ENCODE data around the gene PAMR1. TPM values are rescaled to one million over a fixed set of nuclear protein-coding genes. Genes with fewer than 3 reads are reported as not detected.

PAMR1 gene
- total and polyA plus RNA-seq, 2 of the 8 experiments (the other 6 are each of a cell fraction or from before 2014, with no cell fraction given), result 3.0 to 6.9 TPM

DNA sequence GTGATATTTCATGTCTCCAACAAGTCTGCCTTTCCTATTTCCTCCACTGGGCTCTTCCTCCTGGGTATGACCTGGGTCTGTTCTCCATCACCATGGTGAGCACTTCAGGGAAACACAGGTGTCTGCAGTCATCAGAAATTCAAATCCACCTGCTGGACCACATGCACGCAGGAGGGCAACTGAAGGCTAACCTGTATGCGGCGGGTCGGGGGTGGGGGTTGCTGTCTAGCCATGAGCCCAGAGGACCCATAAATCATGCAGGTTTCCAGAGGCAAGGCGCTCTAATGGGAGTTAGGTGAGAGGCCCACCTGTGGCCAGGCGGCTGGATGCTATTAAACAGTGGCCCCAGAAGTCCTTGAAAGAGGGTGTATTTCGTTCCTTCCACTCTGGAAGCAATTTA lies 11.1 kb upstream of the PAMR1 start (continued):
- TF ChIP-seq, protein P1, sequence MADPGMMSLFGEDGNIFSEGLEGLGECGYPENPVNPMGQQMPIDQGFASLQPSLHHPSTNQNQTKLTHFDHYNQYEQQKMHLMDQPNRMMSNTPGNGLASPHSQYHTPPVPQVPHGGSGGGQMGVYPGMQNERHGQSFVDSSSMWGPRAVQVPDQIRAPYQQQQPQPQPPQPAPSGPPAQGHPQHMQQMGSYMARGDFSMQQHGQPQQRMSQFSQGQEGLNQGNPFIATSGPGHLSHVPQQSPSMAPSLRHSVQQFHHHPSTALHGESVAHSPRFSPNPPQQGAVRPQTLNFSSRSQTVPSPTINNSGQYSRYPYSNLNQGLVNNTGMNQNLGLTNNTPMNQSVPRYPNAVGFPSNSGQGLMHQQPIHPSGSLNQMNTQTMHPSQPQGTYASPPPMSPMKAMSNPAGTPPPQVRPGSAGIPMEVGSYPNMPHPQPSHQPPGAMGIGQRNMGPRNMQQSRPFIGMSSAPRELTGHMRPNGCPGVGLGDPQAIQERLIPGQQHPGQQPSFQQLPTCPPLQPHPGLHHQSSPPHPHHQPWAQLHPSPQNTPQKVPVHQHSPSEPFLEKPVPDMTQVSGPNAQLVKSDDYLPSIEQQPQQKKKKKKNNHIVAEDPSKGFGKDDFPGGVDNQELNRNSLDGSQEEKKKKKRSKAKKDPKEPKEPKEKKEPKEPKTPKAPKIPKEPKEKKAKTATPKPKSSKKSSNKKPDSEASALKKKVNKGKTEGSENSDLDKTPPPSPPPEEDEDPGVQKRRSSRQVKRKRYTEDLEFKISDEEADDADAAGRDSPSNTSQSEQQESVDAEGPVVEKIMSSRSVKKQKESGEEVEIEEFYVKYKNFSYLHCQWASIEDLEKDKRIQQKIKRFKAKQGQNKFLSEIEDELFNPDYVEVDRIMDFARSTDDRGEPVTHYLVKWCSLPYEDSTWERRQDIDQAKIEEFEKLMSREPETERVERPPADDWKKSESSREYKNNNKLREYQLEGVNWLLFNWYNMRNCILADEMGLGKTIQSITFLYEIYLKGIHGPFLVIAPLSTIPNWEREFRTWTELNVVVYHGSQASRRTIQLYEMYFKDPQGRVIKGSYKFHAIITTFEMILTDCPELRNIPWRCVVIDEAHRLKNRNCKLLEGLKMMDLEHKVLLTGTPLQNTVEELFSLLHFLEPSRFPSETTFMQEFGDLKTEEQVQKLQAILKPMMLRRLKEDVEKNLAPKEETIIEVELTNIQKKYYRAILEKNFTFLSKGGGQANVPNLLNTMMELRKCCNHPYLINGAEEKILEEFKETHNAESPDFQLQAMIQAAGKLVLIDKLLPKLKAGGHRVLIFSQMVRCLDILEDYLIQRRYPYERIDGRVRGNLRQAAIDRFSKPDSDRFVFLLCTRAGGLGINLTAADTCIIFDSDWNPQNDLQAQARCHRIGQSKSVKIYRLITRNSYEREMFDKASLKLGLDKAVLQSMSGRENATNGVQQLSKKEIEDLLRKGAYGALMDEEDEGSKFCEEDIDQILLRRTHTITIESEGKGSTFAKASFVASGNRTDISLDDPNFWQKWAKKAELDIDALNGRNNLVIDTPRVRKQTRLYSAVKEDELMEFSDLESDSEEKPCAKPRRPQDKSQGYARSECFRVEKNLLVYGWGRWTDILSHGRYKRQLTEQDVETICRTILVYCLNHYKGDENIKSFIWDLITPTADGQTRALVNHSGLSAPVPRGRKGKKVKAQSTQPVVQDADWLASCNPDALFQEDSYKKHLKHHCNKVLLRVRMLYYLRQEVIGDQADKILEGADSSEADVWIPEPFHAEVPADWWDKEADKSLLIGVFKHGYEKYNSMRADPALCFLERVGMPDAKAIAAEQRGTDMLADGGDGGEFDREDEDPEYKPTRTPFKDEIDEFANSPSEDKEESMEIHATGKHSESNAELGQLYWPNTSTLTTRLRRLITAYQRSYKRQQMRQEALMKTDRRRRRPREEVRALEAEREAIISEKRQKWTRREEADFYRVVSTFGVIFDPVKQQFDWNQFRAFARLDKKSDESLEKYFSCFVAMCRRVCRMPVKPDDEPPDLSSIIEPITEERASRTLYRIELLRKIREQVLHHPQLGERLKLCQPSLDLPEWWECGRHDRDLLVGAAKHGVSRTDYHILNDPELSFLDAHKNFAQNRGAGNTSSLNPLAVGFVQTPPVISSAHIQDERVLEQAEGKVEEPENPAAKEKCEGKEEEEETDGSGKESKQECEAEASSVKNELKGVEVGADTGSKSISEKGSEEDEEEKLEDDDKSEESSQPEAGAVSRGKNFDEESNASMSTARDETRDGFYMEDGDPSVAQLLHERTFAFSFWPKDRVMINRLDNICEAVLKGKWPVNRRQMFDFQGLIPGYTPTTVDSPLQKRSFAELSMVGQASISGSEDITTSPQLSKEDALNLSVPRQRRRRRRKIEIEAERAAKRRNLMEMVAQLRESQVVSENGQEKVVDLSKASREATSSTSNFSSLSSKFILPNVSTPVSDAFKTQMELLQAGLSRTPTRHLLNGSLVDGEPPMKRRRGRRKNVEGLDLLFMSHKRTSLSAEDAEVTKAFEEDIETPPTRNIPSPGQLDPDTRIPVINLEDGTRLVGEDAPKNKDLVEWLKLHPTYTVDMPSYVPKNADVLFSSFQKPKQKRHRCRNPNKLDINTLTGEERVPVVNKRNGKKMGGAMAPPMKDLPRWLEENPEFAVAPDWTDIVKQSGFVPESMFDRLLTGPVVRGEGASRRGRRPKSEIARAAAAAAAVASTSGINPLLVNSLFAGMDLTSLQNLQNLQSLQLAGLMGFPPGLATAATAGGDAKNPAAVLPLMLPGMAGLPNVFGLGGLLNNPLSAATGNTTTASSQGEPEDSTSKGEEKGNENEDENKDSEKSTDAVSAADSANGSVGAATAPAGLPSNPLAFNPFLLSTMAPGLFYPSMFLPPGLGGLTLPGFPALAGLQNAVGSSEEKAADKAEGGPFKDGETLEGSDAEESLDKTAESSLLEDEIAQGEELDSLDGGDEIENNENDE (IDR thresholded peaks at IDR 0.05; ENCODE audit: insufficient replicate concordance, low read length), result no peak

All from H1 (cell line).